Aorta (tissue), 5 donors: ENCODE measurements around the gene KDM4B. TPM values are rescaled to one million over a fixed set of nuclear protein-coding genes. Genes with fewer than 3 reads are reported as not detected.

Experiments used
- ATAC-seq: fragments of 200-7000 bp; cut with Tn5 transposase; one replicate; pipeline ENCODE4 v1.9.1; 2022; ENCODE audit warnings: moderate library complexity; ENCODE audit not compliant: low FRiP score
- DNase-seq, 2 donors: peaks; one replicate each; pipeline ENCODE4 v3.0.0-alpha.2; 2020
- H3K27ac ChIP-seq, 2 donors: one replicate each; pipeline ENCODE4 v1.5.1; 2013; ENCODE audit warnings: low read length in 2 of 2, mild to moderate bottlenecking in 2 of 2, moderate library complexity in 2 of 2, control low read depth in 1 of 2, inconsistent platforms in 1 of 2, low read depth in 1 of 2
- H3K27me3 ChIP-seq, 2 donors: one replicate each; pipeline ENCODE4 v1.6.1; 2013; ENCODE audit warnings: control low read depth in 1 of 2, low read length in 1 of 2, mild to moderate bottlenecking in 1 of 2, moderate library complexity in 1 of 2; ENCODE audit not compliant: insufficient read depth in 2 of 2, control insufficient read depth in 1 of 2
- H3K36me3 ChIP-seq, 2 donors: one replicate each; pipeline ENCODE4 v1.6.1; 2013; ENCODE audit warnings: control low read depth in 1 of 2, low read length in 1 of 2, mild to moderate bottlenecking in 1 of 2; ENCODE audit not compliant: insufficient read depth in 2 of 2, control insufficient read depth in 1 of 2
- H3K4me1 ChIP-seq, 2 donors: one replicate each; pipeline ENCODE4 v1.6.1; 2013; ENCODE audit warnings: low read length in 2 of 2, control low read depth in 1 of 2, mild to moderate bottlenecking in 1 of 2, moderate library complexity in 1 of 2; ENCODE audit not compliant: insufficient read depth in 2 of 2, control insufficient read depth in 1 of 2
- H3K4me3 ChIP-seq, 2 donors: one replicate each; pipeline ENCODE4 v1.5.1; 2013; ENCODE audit warnings: low read length in 2 of 2, control low read depth in 1 of 2, mild to moderate bottlenecking in 1 of 2
- H3K9me3 ChIP-seq: one replicate; pipeline ENCODE4 v1.6.1; 2013; ENCODE audit warnings: mild to moderate bottlenecking, low read length; ENCODE audit not compliant: control insufficient read depth
- WGBS, 2 donors: extraction: QIAGEN DNeasy Blood & Tissue Kit; methylation state at CpG; one replicate each; pipeline ENCODE4 v1.1.7; 2013; 5-methylcytosine and 5-hydroxymethylcytosine counted together
- intact Hi-C, 2 donors: fragments of 100-400 bp; cut with DNase I; formaldehyde crosslinking; loops; one replicate each; pipeline versions ENCODE4 v1.14.2 to v1.15.0; 2022
- polyA plus RNA-seq, 2 donors: library from polyadenylated mRNA; stranded (reverse); fragments of 200-250 nt; gene quantifications; one replicate each; pipeline ENCODE4 v1.2.3, GENCODE V29; 2013
- total RNA-seq, 2 donors: library from RNA; stranded (reverse); fragmentation: NEBNext Ultra II Directional; extraction: Animal tissue kit (Norgen Biotek cat#: 25700); gene quantifications; one replicate each; pipeline ENCODE4 v1.2.1, GENCODE V29; 2021
- donor health status: healthy with polysubstance abuse.
- donor health status: Bipolar disorder and iron deficiency.
- donor health status: DM: no; HTN: no; CAD: no.
- donor health status: DM: no; HTN: no; CAD: no.
- donor health status: DM: yes; HTN: yes; CAD: no.

The KDM4B gene
- total and polyA plus RNA-seq, 4 donors = 4.4 to 58.1 (median 25.8) TPM

- ATAC-seq (no peak), DNase-seq (peak; percentile 53 to 79)
- intact Hi-C loops = no loop called here
These were observed 179.3 kb downstream of the KDM4B start for GRCh38 chr19:5147978-5148793.

GRCh38 chr19:5148794-5149190 lies 179.9 kb downstream of the KDM4B start:
- no peaks in the 10 kb centered on the region for H3K27me3 ChIP-seq
- H3K4me3 ChIP-seq = no peak overlapping the region
- H3K36me3 ChIP-seq = peaks cover 0 to 3% of the 10 kb centered on the region in 2 donors
- DNase-seq (peak; percentile 33 to 72), ATAC-seq (no peak)
- H3K27ac ChIP-seq = no peak overlapping the region
- intact Hi-C loops = no loop called here
- no peaks in the 10 kb centered on the region for H3K9me3 ChIP-seq
- H3K4me1 ChIP-seq = no peaks in the 10 kb centered on the region
- 88 to 91% methylated on average over 15 of the region's 15 CpGs for WGBS, 2 donors

More at GRCh38 chr19:5147978-5148793, 179.3 kb downstream of the KDM4B start:
- no peaks in the 10 kb centered on the region for H3K27me3 ChIP-seq
- WGBS, 2 donors = 87 to 90% methylated on average over 42 of the region's 42 CpGs
- peaks cover 0 to 3% of the 10 kb centered on the region in 2 donors for H3K36me3 ChIP-seq
- no peaks in the 10 kb centered on the region for H3K9me3 ChIP-seq
- no peak overlapping the region for H3K27ac ChIP-seq
- H3K4me3 ChIP-seq = no peak overlapping the region
- no peaks in the 10 kb centered on the region for H3K4me1 ChIP-seq

- 89 to 91% methylated on average over 10 of the region's 10 CpGs for WGBS, 2 donors
- ATAC-seq = no peak
- intact Hi-C loops = no loop called here
- Histone ChIP-seq H3K27me3 (no peaks in the 10 kb centered on the region), H3K36me3 (peaks cover 0 to 3% of the 10 kb centered on the region in 2 donors), H3K9me3 (no peaks in the 10 kb centered on the region), H3K27ac (no peak overlapping the region), H3K4me1 (no peaks in the 10 kb centered on the region), H3K4me3 (no peak overlapping the region)
- peak in 1 of 2 donors; percentile 57 for DNase-seq
These were observed 180.6 kb downstream of the KDM4B start for GRCh38 chr19:5149508-5149907.

- H3K4me1 ChIP-seq = no peaks in the 10 kb centered on the region
- no peak overlapping the region for H3K4me3 ChIP-seq
- ATAC-seq (no peak), DNase-seq (peak; percentile 47 to 60)
- H3K9me3 ChIP-seq = no peaks in the 10 kb centered on the region
- no peaks in the 10 kb centered on the region for H3K27me3 ChIP-seq
- H3K27ac ChIP-seq = no peak overlapping the region
- intact Hi-C loops = loop anchor here in 1 of 2 donors (10.0 kb wide), 1 partner anchor 95 kb away; no protein-coding TSS in a partner anchor
- WGBS, 2 donors = 88 to 89% methylated on average over 35 to 36 of the region's 36 CpGs
- peaks cover 0 to 2% of the 10 kb centered on the region in 2 donors for H3K36me3 ChIP-seq
These were observed 181.3 kb downstream of the KDM4B start for GRCh38 chr19:5149932-5150901.

GRCh38 chr19:5150902-5151741 lies 182.2 kb downstream of the KDM4B start:
- WGBS, 2 donors = 90 to 91% methylated on average over 48 to 52 of the region's 52 CpGs
- no peaks in the 10 kb centered on the region for H3K9me3 ChIP-seq
- H3K4me3 ChIP-seq = no peak overlapping the region
- no peak overlapping the region for H3K27ac ChIP-seq
- intact Hi-C loops = loop anchor here in 1 of 2 donors (10.0 kb wide), 1 partner anchor 96 kb away; no protein-coding TSS in a partner anchor
- DNase-seq (peak in 1 of 2 donors; percentile 71), ATAC-seq (no peak)
- H3K27me3 ChIP-seq = no peaks in the 10 kb centered on the region
- H3K4me1 ChIP-seq = no peaks in the 10 kb centered on the region
- no peaks in the 10 kb centered on the region for H3K36me3 ChIP-seq

- intact Hi-C loops = loop anchor here in 1 of 2 donors (10.0 kb wide), 1 partner anchor 97 kb away; no protein-coding TSS in a partner anchor
These were observed 183.3 kb downstream of the KDM4B start for GRCh38 chr19:5152013-5152763.

GRCh38 chr19:5152767-5153532 lies 184.0 kb downstream of the KDM4B start:
- H3K4me1 ChIP-seq = no peaks in the 10 kb centered on the region
- ATAC-seq = no peak
- H3K36me3 ChIP-seq = no peaks in the 10 kb centered on the region
- intact Hi-C loops = loop anchor here in 1 of 2 donors (10.0 kb wide), 1 partner anchor 98 kb away; no protein-coding TSS in a partner anchor
- no peaks in the 10 kb centered on the region for H3K9me3 ChIP-seq
- WGBS, 2 donors = 89% methylated on average over 24 of the region's 24 CpGs
- DNase-seq = peak in 1 of 2 donors; percentile 70
- no peaks in the 10 kb centered on the region for H3K27me3 ChIP-seq
- no peak overlapping the region for H3K27ac ChIP-seq
- no peak overlapping the region for H3K4me3 ChIP-seq

More at GRCh38 chr19:5152013-5152763, 183.3 kb downstream of the KDM4B start:
- no peaks in the 10 kb centered on the region for H3K9me3 ChIP-seq
- H3K27ac ChIP-seq = no peak overlapping the region
- no peaks in the 10 kb centered on the region for H3K36me3 ChIP-seq
- ATAC-seq (no peak), DNase-seq (peak in 1 of 2 donors; percentile 62)
- no peaks in the 10 kb centered on the region for H3K27me3 ChIP-seq
- WGBS, 2 donors = 93 to 94% methylated on average over 27 of the region's 27 CpGs
- no peak overlapping the region for H3K4me3 ChIP-seq
- H3K4me1 ChIP-seq = no peaks in the 10 kb centered on the region
